A549 (cell line): Measurements from ENCODE around the gene SIRT7. TPM values are rescaled to one million over a fixed set of nuclear protein-coding genes. Genes with fewer than 3 reads are reported as not detected.
"Not testable (repeated sequence)": the region's sequence is repeated elsewhere in the genome, so short reads cannot be mapped to it uniquely, and the experiment has no call there.

Experiments
- ATAC-seq, 2 experiments: fragments of 200-7000 bp in 1 of 2; fragments of >200 bp in 1 of 2; cut with Nextera tagmentation in 1 of 2; cut with Tn5 transposase in 1 of 2; 3 replicates each; pipeline versions ENCODE4 v1.8.0 to v1.9.1; 2018 to 2020; ENCODE audit warnings: mild to moderate bottlenecking in 1 of 2, moderate library complexity in 1 of 2
- CTCF ChIA-PET: fragments of 300-600 bp; sonication (Branson Sonifier 250); formaldehyde crosslinking; extraction: SDS; loops from one replicate; lab custom pipeline; 2021; ENCODE audit warnings: antibody characterized with exemption, inconsistent platforms; lab: Yijun Ruan, JAX
- POLR2A ChIA-PET: fragments of 350-600 bp; formaldehyde crosslinking; extraction: SDS; loops from one replicate; lab custom pipeline; 2021; ENCODE audit warnings: antibody characterized with exemption, inconsistent platforms; lab: Yijun Ruan, JAX
- DNase-seq, 2 experiments: peaks; one replicate each; pipeline versions ENCODE4 v3.0.0 to v3.0.0-alpha.2; 2011 to 2016; ENCODE audit warnings: low read depth in 1 of 2, low spot score in 1 of 2
- FAIRE-seq: peaks from 2 replicates; lab custom pipeline; 2011; peaks lifted over from hg19 to GRCh38; lab: Jason Lieb, UNC
- H3K27ac ChIP-seq, 2 experiments: fragments of >200 bp; sonication (Bioruptor Twin); formaldehyde crosslinking; 3 replicates each; pipeline ENCODE4 v1.5.1; 2016 to 2017
- H3K4me1 ChIP-seq: fragments of >200 bp; sonication (Bioruptor Twin); formaldehyde crosslinking; 3 replicates; pipeline ENCODE4 v1.6.1; 2016
- H3K4me2 ChIP-seq: fragments of >200 bp; sonication (Bioruptor Twin); formaldehyde crosslinking; 3 replicates; pipeline ENCODE4 v1.6.1; 2016
- H3K4me3 ChIP-seq: fragments of >200 bp; sonication (Bioruptor Twin); formaldehyde crosslinking; 3 replicates; pipeline ENCODE4 v1.5.1; 2016
- H3K9me3 ChIP-seq: fragments of >200 bp; sonication (Bioruptor Twin); formaldehyde crosslinking; 3 replicates; pipeline ENCODE4 v1.6.1; 2016
- ATOH8 ChIP-seq: fragments of 250-450 bp; sonication (Bioruptor Pico); IDR thresholded peaks from 2 replicates; pipeline ENCODE4 v1.5.0; 2020; ENCODE audit warnings: low read depth, mild to moderate bottlenecking, moderate library complexity
- CTCF ChIP-seq: fragments of >200 bp; sonication (Bioruptor Twin); formaldehyde crosslinking; IDR thresholded peaks from 3 replicates; pipeline ENCODE4 v1.5.1; 2016
- FOSB ChIP-seq: fragments of 250-450 bp; sonication (Bioruptor Pico); IDR thresholded peaks from 2 replicates; pipeline ENCODE4 v1.5.0; 2020; ENCODE audit warnings: mild to moderate bottlenecking, moderate library complexity
- FOSL2 ChIP-seq, 2 experiments: fragments of 450-650 bp in 1 of 2; fragments of >200 bp in 1 of 2; sonication (Bioruptor Twin) in 1 of 2; formaldehyde crosslinking; IDR thresholded peaks; 2 replicates each; pipeline versions ENCODE4 v1.5.0 to v1.6.1; 2016 to 2020; ENCODE audit warnings: mild to moderate bottlenecking in 1 of 2, moderate library complexity in 1 of 2
- FOXS1 ChIP-seq: fragments of 250-450 bp; sonication (Bioruptor Pico); IDR thresholded peaks from 2 replicates; pipeline ENCODE4 v1.5.0; 2020; ENCODE audit warnings: mild to moderate bottlenecking, moderate library complexity
- HDAC2 ChIP-seq: fragments of 200-600 bp; sonication (generic); IDR thresholded peaks from 2 replicates; pipeline ENCODE4 v1.6.1; 2016
- HEYL ChIP-seq: fragments of 250-450 bp; sonication (Bioruptor Pico); IDR thresholded peaks from 2 replicates; pipeline ENCODE4 v1.8.0; 2021; ENCODE audit warnings: mild to moderate bottlenecking, moderate library complexity
- HOXA7 ChIP-seq: fragments of 250-450 bp; sonication (Bioruptor Pico); IDR thresholded peaks from 2 replicates; pipeline ENCODE4 v1.5.0; 2020; ENCODE audit warnings: mild to moderate bottlenecking, moderate library complexity
- JUN ChIP-seq, 2 experiments: fragments of >200 bp; sonication (Bioruptor Twin); formaldehyde crosslinking; IDR thresholded peaks; 2 replicates in 1 of 2; 3 replicates in 1 of 2; pipeline ENCODE4 v1.6.1; 2016 to 2017
- NFE2L2 ChIP-seq: fragments of 150-350 bp; conservative IDR thresholded peaks from 2 replicates; pipeline ENCODE4 v1.6.1; 2014; ENCODE audit warnings: low read length
- NR3C1 ChIP-seq: fragments of >200 bp; sonication (Bioruptor Twin); formaldehyde crosslinking; IDR thresholded peaks from 3 replicates; pipeline ENCODE4 v1.6.1; 2017
- POLR2AphosphoS2 ChIP-seq: conservative IDR thresholded peaks from 2 replicates; pipeline ENCODE4 v1.6.1; 2012; ENCODE audit warnings: low read length, improper control_type of control experiment, inconsistent platforms
- RCOR1 ChIP-seq: fragments of 150-350 bp; IDR thresholded peaks from 2 replicates; pipeline ENCODE4 v1.6.1; 2014; ENCODE audit warnings: antibody characterized with exemption, low read length, low read depth
- REST ChIP-seq: fragments of 200-600 bp; sonication (generic); IDR thresholded peaks from 2 replicates; pipeline ENCODE4 v1.6.1; 2016; ENCODE audit warnings: antibody characterized with exemption, mild to moderate bottlenecking, moderate library complexity
- SREBF2 ChIP-seq: fragments of 450-650 bp; IDR thresholded peaks from 2 replicates; pipeline ENCODE4 v1.6.1; 2014; ENCODE audit warnings: mild to moderate bottlenecking, moderate library complexity
- USF2 ChIP-seq: fragments of 450-650 bp; IDR thresholded peaks from 2 replicates; pipeline ENCODE4 v1.6.1; 2014; ENCODE audit warnings: antibody characterized with exemption
- ZC3H11A ChIP-seq: fragments of 450-650 bp; IDR thresholded peaks from 2 replicates; pipeline ENCODE4 v1.6.1; 2014; ENCODE audit warnings: antibody characterized with exemption, mild to moderate bottlenecking
- ZFP36 ChIP-seq: fragments of 450-650 bp; IDR thresholded peaks from 2 replicates; pipeline ENCODE4 v1.6.1; 2014; ENCODE audit warnings: borderline replicate concordance; ENCODE audit not compliant: partially characterized antibody
- WGBS: methylation state at CpG from one replicate; pipeline ENCODE4 v1.1.6; 2017; ENCODE audit errors: missing lambda C conversion rate; 5-methylcytosine and 5-hydroxymethylcytosine counted together
- polyA plus RNA-seq, 4 experiments: library from polyadenylated mRNA; depleted of rRNA in 3 of 4; stranded (reverse); fragments of >200 nt; fragmentation: RNase III in 1 of 4; extraction: RNeasy Plus Mini Kit Qiagen cat#74134 plus additional on column Dnase treatment in 1 of 4; gene quantifications; 2 replicates in 3 of 4; 3 replicates in 1 of 4; pipeline ENCODE4 v1.2.3, GENCODE V29; 2011 to 2017

The SIRT7 gene
- polyA plus RNA-seq, 2 of the 4 experiments (the other 2 are of a cell fraction): 9.8 to 35.2 TPM

- peaks cover 66% of the 10 kb centered on the region for H3K4me1 ChIP-seq
- ChIA-PET POLR2A (no interaction called here), CTCF (interaction anchor here (2.3 kb wide), 1 partner anchor 12 kb away, joined by 6 read pairs; no protein-coding TSS in a partner anchor)
Measured at GRCh38 chr17:81918832-81919545, 1.0 kb upstream of the SIRT7 start.

GRCh38 chr17:81918333-81918669 lies 325 bp upstream of the SIRT7 start:
- H3K27ac ChIP-seq: peak overlapping the region; percentile 93 to 97; a peak in 4 of 6 replicates
- peak; percentile 30 to 37; a peak in 5 of 6 replicates for ATAC-seq
- H3K4me2 ChIP-seq: peak overlapping the region; percentile 99
- POLR2A ChIA-PET, FAIRE-seq, H3K9me3 ChIP-seq, DNase-seq: not testable (repeated sequence)
- CTCF ChIA-PET: interaction anchor here (0.9 kb wide), 1 partner anchor 103 kb away, joined by 4 read pairs; no protein-coding TSS in a partner anchor
- WGBS: 32% methylated on average over 9 of the region's 9 CpGs
- peak overlapping the region; percentile 97 for H3K4me3 ChIP-seq
- peaks cover 61% of the 10 kb centered on the region for H3K4me1 ChIP-seq

More at GRCh38 chr17:81918832-81919545, 1.0 kb upstream of the SIRT7 start:
- DNase-seq (no peak), ATAC-seq (no peak), FAIRE-seq (no peak)
- peak overlapping the region in 1 of 2 experiments; percentile 97; a peak in 2 of 6 replicates for H3K27ac ChIP-seq
- TF ChIP-seq SREBF2 (no peak), POLR2AphosphoS2 (peak; percentile 25; the same call in 1 of the 2 replicates), JUN (IDR thresholded peaks at IDR 0.05) (no peak; a peak in 1 of 5 replicates), FOSB (CRISPR knock-in tag) (no peak), HDAC2 (no peak)
- 81% methylated on average over 15 of the region's 15 CpGs for WGBS
- peak overlapping the region; percentile 99 for H3K4me2 ChIP-seq
- H3K4me3 ChIP-seq: no peak overlapping the region
- H3K9me3 ChIP-seq: no peaks in the 10 kb centered on the region

- H3K27ac ChIP-seq: peak overlapping the region; percentile 93 to 97; a peak in 4 of 6 replicates
- H3K4me2 ChIP-seq: peak overlapping the region; percentile 99
- ATAC-seq (peak in 1 of 2 experiments; percentile 20; a peak in 3 of 6 replicates), FAIRE-seq (no peak), DNase-seq (peak in 1 of 2 experiments; percentile 69)
- H3K9me3 ChIP-seq: no peaks in the 10 kb centered on the region
- WGBS: 68% methylated on average over 21 of the region's 21 CpGs
- H3K4me1 ChIP-seq: peaks cover 49% of the 10 kb centered on the region
- peak overlapping the region; percentile 97 for H3K4me3 ChIP-seq
- TF ChIP-seq REST (no peak), USF2 (peak; percentile 35), FOSL2 (IDR thresholded peaks at IDR 0.05) (no peak), FOSL2 (CRISPR knock-in tag; IDR thresholded peaks at IDR 0.05) (0 out of 2 replicates have a peak, but pooled peaks have one; percentile 2), HOXA7 (CRISPR knock-in tag) (peak; percentile 23; the same call in 1 of the 2 replicates), NFE2L2 (0 out of 2 replicates have a peak, but pooled peaks have one; percentile 25)
- ChIA-PET CTCF (interaction anchor here (0.9 to 1.8 kb wide), 8 partner anchors 7 to 48 kb away, joined by 3 to 7 read pairs (median 5); partner anchors contain the start of gene MAFG), POLR2A (interaction anchor here (1.2 kb wide), 1 partner anchor 10 kb away, joined by 6 read pairs; no protein-coding TSS in a partner anchor)
Measured at GRCh38 chr17:81916234-81917001, 1.6 kb downstream of the SIRT7 start.

GRCh38 chr17:81915331-81915730 lies 2.6 kb downstream of the SIRT7 start:
- CTCF ChIA-PET: interaction anchor here (1.0 to 7.6 kb wide), 4 partner anchors 11 to 115 kb away, joined by 3 to 68 read pairs (median 10); partner anchors contain the start of gene MAFG
- FAIRE-seq (no peak), DNase-seq (no peak), ATAC-seq (no peak)
- 97% methylated on average over 12 of the region's 12 CpGs for WGBS
- no peaks in the 10 kb centered on the region for H3K9me3 ChIP-seq
- H3K27ac ChIP-seq: no peak overlapping the region
- H3K4me1 ChIP-seq: peaks cover 41% of the 10 kb centered on the region
- POLR2A ChIA-PET: no interaction called here
- no peak overlapping the region for H3K4me3 ChIP-seq
- H3K4me2 ChIP-seq: no peak overlapping the region
- TF ChIP-seq ZFP36: no peak
- TF ChIP-seq HOXA7 (CRISPR knock-in tag): no peak
- TF ChIP-seq RCOR1: no peak
- TF ChIP-seq CTCF: no peak
- no peak for TF ChIP-seq ZC3H11A
- TF ChIP-seq HEYL (CRISPR knock-in tag): no peak
- TF ChIP-seq FOXS1 (CRISPR knock-in tag): no peak
- no peak for TF ChIP-seq NR3C1
- no peak for TF ChIP-seq HDAC2
- no peak for TF ChIP-seq POLR2AphosphoS2
- TF ChIP-seq ATOH8 (CRISPR knock-in tag): no peak
